ENCODE data around the gene SLC2A10.

GRCh38 chr20:46709459-46710152 lies at the start of gene SLC2A10:
- TF ChIP-seq POLR2A (IDR thresholded peaks at IDR 0.05; ENCODE audit: extremely low read depth, insufficient read length), result no peak
- TF ChIP-seq CTCF (IDR thresholded peaks at IDR 0.05; ENCODE audit: low read depth, low read length), result no peak
- no peak for TF ChIP-seq MYC (IDR thresholded peaks at IDR 0.05; ENCODE audit: low read depth, low read length)

Data from NB4 (cell line).